CD4-positive, alpha-beta T cell (primary cell): ENCODE results near the gene RASGRF2. TPM values are rescaled to one million over a fixed set of nuclear protein-coding genes. Genes with fewer than 3 reads are reported as not detected.

Source experiments
- ATAC-seq: fragments of 200-7000 bp; cut with Tn5 transposase; one replicate; pipeline ENCODE4 v1.10.0; 2022; ENCODE audit warnings: mild to moderate bottlenecking; ENCODE audit not compliant: poor library complexity
- CTCF ChIA-PET: fragments of 350-600 bp; sonication (Branson Sonifier 250); formaldehyde crosslinking; loops from one replicate; lab custom pipeline; 2021; ENCODE audit warnings: antibody characterized with exemption, inconsistent platforms; lab: Charles Lee
- POLR2A ChIA-PET: fragments of 350-600 bp; sonication (Branson Sonifier 250); formaldehyde crosslinking; loops from one replicate; lab custom pipeline; 2021; ENCODE audit warnings: antibody characterized with exemption, inconsistent platforms; lab: Charles Lee
- DNase-seq, 14 experiments: peaks; one replicate each; pipeline ENCODE4 v3.0.0-alpha.2; 2013 to 2020; ENCODE audit warnings: mixed read lengths in 2 of 14
- H3K27ac ChIP-seq, 2 donors: one replicate each; pipeline versions ENCODE4 v1.5.1 to v1.7.0; 2013; ENCODE audit warnings: low read length in 2 of 2, low read depth in 1 of 2, mild to moderate bottlenecking in 1 of 2
- H3K27me3 ChIP-seq, 2 experiments: 1 replicate in 1 of 2; 2 replicates in 1 of 2; pipeline versions ENCODE4 v1.6.1 to v1.7.0; 2013; ENCODE audit warnings: low read length in 2 of 2, control low read depth in 1 of 2, mild to moderate bottlenecking in 1 of 2, moderate library complexity in 1 of 2; ENCODE audit not compliant: insufficient read depth in 2 of 2, control insufficient read depth in 1 of 2
- H3K36me3 ChIP-seq: one replicate; pipeline ENCODE4 v1.6.1; 2013; ENCODE audit warnings: low read length, control low read depth; ENCODE audit not compliant: insufficient read depth
- H3K4me1 ChIP-seq: one replicate; pipeline ENCODE4 v1.6.1; 2013; ENCODE audit warnings: low read length, control low read depth; ENCODE audit not compliant: insufficient read depth
- H3K4me3 ChIP-seq: one replicate; pipeline ENCODE4 v1.5.1; 2013; ENCODE audit warnings: mild to moderate bottlenecking, low read length, moderate library complexity
- H3K9me3 ChIP-seq, 2 experiments: 1 replicate in 1 of 2; 2 replicates in 1 of 2; pipeline versions ENCODE4 v1.6.1 to v1.7.0; 2013; ENCODE audit warnings: low read length in 2 of 2, mild to moderate bottlenecking in 2 of 2, control low read depth in 1 of 2, moderate library complexity in 1 of 2; ENCODE audit not compliant: control insufficient read depth in 1 of 2, insufficient read depth in 1 of 2
- H3K27ac Mint-ChIP-seq: one replicate; pipeline ENCODE4 v1.8.0; 2020; ENCODE audit warnings: mixed read lengths
- H3K27me3 Mint-ChIP-seq: one replicate; pipeline ENCODE4 v1.8.0; 2021; ENCODE audit warnings: mixed read lengths
- H3K36me3 Mint-ChIP-seq: one replicate; pipeline ENCODE4 v1.8.0; 2021; ENCODE audit warnings: low read depth, mixed read lengths
- H3K4me1 Mint-ChIP-seq: one replicate; pipeline ENCODE4 v1.8.0; 2021; ENCODE audit warnings: low read depth, mixed read lengths
- H3K4me3 Mint-ChIP-seq: one replicate; pipeline ENCODE4 v1.8.0; 2020; ENCODE audit warnings: mild to moderate bottlenecking, mixed read lengths
- H3K9me3 Mint-ChIP-seq: one replicate; pipeline ENCODE4 v1.8.0; 2020; ENCODE audit warnings: mixed read lengths
- intact Hi-C, 2 experiments: fragments of 100-400 bp; cut with DNase I in 1 of 2; cut with micrococcal nuclease in 1 of 2; formaldehyde crosslinking; loops; one replicate each; pipeline versions ENCODE4 v1.15.1 to v1.9.0; 2023 to 2025; cut with DNase I, micrococcal nuclease
- total RNA-seq, 174 experiments: library from RNA in 2 of 174; stranded (reverse) in 2 of 174; gene quantifications; one replicate each; pipeline ENCODE4 v1.2.3 and lab custom pipeline; 2021 to 2026
- TF ChIP-seq, protein P1 (sequence below): fragments of 200-600 bp; IDR thresholded peaks from one replicate; pipeline ENCODE4 v1.8.0; 2022; ENCODE audit warnings: antibody characterized with exemption, mild to moderate bottlenecking

The RASGRF2 gene
- total RNA-seq, 2 experiments from 2014 or later, result 21.9 to 24.9 TPM

DNA sequence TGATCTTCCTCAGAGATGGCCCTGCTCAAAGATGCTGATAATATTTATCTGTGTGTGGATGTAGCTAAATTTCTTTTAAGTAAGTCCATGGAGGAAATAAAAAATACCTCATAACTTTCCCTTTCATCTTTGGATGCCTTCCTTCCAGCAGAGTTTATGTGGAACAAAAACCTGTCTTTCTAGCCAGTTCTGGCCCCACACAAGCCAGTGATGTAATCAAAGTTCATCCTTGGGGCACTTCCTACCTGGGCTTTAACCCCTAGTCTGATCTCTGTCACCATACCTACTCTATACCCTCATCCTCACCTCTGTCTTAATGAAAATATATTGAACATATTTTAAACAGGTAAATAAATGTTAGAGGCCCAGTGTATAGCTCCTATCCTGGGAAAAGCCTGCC, 39.8 kb upstream of the RASGRF2 start:
- ChIA-PET POLR2A (no interaction called here), CTCF (interaction anchor here (1.0 kb wide), 1 partner anchor 12 kb away, joined by 4 read pairs; no protein-coding TSS in a partner anchor)
- TF ChIP-seq, protein P1, sequence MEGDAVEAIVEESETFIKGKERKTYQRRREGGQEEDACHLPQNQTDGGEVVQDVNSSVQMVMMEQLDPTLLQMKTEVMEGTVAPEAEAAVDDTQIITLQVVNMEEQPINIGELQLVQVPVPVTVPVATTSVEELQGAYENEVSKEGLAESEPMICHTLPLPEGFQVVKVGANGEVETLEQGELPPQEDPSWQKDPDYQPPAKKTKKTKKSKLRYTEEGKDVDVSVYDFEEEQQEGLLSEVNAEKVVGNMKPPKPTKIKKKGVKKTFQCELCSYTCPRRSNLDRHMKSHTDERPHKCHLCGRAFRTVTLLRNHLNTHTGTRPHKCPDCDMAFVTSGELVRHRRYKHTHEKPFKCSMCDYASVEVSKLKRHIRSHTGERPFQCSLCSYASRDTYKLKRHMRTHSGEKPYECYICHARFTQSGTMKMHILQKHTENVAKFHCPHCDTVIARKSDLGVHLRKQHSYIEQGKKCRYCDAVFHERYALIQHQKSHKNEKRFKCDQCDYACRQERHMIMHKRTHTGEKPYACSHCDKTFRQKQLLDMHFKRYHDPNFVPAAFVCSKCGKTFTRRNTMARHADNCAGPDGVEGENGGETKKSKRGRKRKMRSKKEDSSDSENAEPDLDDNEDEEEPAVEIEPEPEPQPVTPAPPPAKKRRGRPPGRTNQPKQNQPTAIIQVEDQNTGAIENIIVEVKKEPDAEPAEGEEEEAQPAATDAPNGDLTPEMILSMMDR, result no peak
- intact Hi-C loops, result no loop called here
- no peaks in the 10 kb centered on the region for H3K9me3 ChIP-seq
- H3K27me3 Mint-ChIP-seq, result no peaks in the 10 kb centered on the region
- no peaks in the 10 kb centered on the region for H3K4me1 ChIP-seq
- ATAC-seq, result no peak
- H3K36me3 ChIP-seq, result no peaks in the 10 kb centered on the region
- H3K4me3 Mint-ChIP-seq, result no peak overlapping the region
- no peak for DNase-seq
- no peak overlapping the region for H3K4me3 ChIP-seq
- peaks cover 4% of the 10 kb centered on the region for H3K4me1 Mint-ChIP-seq
- no peaks in the 10 kb centered on the region for H3K9me3 Mint-ChIP-seq
- no peaks in the 10 kb centered on the region for H3K36me3 Mint-ChIP-seq
- no peak overlapping the region for H3K27ac ChIP-seq
- no peaks in the 10 kb centered on the region for H3K27me3 ChIP-seq
- no peak overlapping the region for H3K27ac Mint-ChIP-seq

DNA sequence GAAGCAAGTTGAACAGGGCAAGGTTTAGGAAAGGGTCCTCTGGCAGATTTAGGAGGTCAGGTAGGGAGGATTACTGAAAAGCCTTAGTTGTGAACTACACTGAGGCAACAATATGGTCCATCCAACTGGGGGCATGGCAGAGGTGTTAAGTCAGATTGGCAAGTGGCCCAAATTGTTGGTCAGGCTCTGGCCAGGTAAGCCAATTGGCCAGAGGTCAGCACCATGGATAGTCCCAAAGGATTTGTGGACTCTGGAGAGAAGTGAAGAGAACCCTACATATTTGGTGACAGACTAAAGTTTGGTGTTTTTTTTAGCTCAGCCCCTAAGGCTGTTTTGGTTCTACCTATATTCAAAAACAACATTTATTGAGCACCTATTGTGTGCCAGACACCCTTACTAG, 39.1 kb upstream of the RASGRF2 start:
- DNase-seq (no peak), ATAC-seq (no peak)
- Histone ChIP-seq H3K36me3 (no peaks in the 10 kb centered on the region), H3K27ac (no peak overlapping the region), H3K4me3 (no peak overlapping the region), H3K4me1 (no peaks in the 10 kb centered on the region), H3K27me3 (no peaks in the 10 kb centered on the region), H3K9me3 (no peaks in the 10 kb centered on the region)
- TF ChIP-seq, protein P1, result no peak
- Mint-ChIP-seq H3K4me1 (peaks cover 2% of the 10 kb centered on the region), H3K27me3 (no peaks in the 10 kb centered on the region), H3K27ac (no peak overlapping the region), H3K36me3 (no peaks in the 10 kb centered on the region), H3K9me3 (no peaks in the 10 kb centered on the region), H3K4me3 (no peak overlapping the region)
- POLR2A ChIA-PET, result no interaction called here
- intact Hi-C loops, result no loop called here
- CTCF ChIA-PET, result interaction anchor here (1.0 kb wide), 1 partner anchor 11 kb away, joined by 4 read pairs; no protein-coding TSS in a partner anchor

DNA sequence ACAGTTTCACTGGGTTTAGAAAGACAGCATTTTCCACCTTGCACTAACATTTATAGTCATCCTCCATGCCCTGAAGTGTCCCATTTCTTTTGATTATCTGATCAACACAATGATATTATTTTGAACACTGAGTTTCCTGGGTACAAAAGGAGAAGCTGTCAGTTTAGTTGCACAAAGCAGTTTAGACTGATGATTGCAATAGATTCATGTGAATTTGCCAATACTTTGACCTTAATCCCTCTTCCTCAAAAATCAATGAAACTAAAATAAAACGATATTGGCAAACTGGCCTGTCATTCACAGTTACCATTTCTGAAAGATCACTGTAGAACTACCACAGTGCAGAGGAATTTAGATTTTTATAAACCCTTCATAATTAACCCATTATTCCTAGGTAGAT, 34.2 kb upstream of the RASGRF2 start:
- Histone ChIP-seq H3K36me3 (no peaks in the 10 kb centered on the region), H3K4me1 (no peaks in the 10 kb centered on the region), H3K4me3 (no peak overlapping the region), H3K27ac (no peak overlapping the region), H3K9me3 (no peaks in the 10 kb centered on the region), H3K27me3 (no peaks in the 10 kb centered on the region)
- no peak for DNase-seq
- Mint-ChIP-seq H3K27ac (no peak overlapping the region), H3K4me3 (no peak overlapping the region), H3K9me3 (no peaks in the 10 kb centered on the region), H3K4me1 (peaks cover 4% of the 10 kb centered on the region), H3K36me3 (no peaks in the 10 kb centered on the region), H3K27me3 (no peaks in the 10 kb centered on the region)
- TF ChIP-seq, protein P1, result no peak
- ATAC-seq, result no peak
- ChIA-PET CTCF (no interaction called here), POLR2A (no interaction called here)
- intact Hi-C loops, result no loop called here
